Astrocyte of the hippocampus (primary cell): ENCODE measurements around the gene NCK2.
A peak's percentile ranks its signal among the peaks of the same experiment; 100 is the strongest.
"Not testable (repeated sequence)": the region's sequence is repeated elsewhere in the genome, so short reads cannot be mapped to it uniquely, and the experiment has no call there.

Source experiments
- DNase-seq: peaks from one replicate; pipeline ENCODE4 v3.0.0; 2011; ENCODE audit warnings: low read depth, low spot score

Gene NCK2

GRCh38 chr2:105754994-105755393, 10.3 kb downstream of the NCK2 start:
- no peak for DNase-seq

GRCh38 chr2:105755895-105756294, 11.2 kb downstream of the NCK2 start:
- no peak for DNase-seq

GRCh38 chr2:105756435-105756834, 11.7 kb downstream of the NCK2 start:
- DNase-seq = no peak

GRCh38 chr2:105756865-105757264, 12.2 kb downstream of the NCK2 start:
- not testable (repeated sequence) for DNase-seq

- DNase-seq = no peak
Observed at GRCh38 chr2:105757433-105757832, 12.7 kb downstream of the NCK2 start.

GRCh38 chr2:105760191-105760590, 15.5 kb downstream of the NCK2 start:
- DNase-seq = no peak

- no peak for DNase-seq
Observed at GRCh38 chr2:105760639-105761337, 16.1 kb downstream of the NCK2 start.

GRCh38 chr2:105761931-105762515, 17.3 kb downstream of the NCK2 start:
- peak; percentile 64 for DNase-seq

- DNase-seq = no peak
Observed at GRCh38 chr2:105763076-105763475, 18.4 kb downstream of the NCK2 start.

- DNase-seq = no peak
Observed at GRCh38 chr2:105764059-105764458, 19.3 kb downstream of the NCK2 start.

GRCh38 chr2:105765415-105766299, 20.9 kb downstream of the NCK2 start:
- DNase-seq = no peak

- no peak for DNase-seq
Observed at GRCh38 chr2:105766300-105766866, 21.7 kb downstream of the NCK2 start.

- DNase-seq = no peak
Observed at GRCh38 chr2:105768176-105768575, 23.5 kb downstream of the NCK2 start.

- DNase-seq = peak; percentile 49
Observed at GRCh38 chr2:105768961-105769452, 24.3 kb downstream of the NCK2 start.

GRCh38 chr2:105769504-105769903, 24.8 kb downstream of the NCK2 start:
- no peak for DNase-seq

GRCh38 chr2:105770149-105770548, 25.4 kb downstream of the NCK2 start:
- DNase-seq = no peak

GRCh38 chr2:105771291-105771690, 26.6 kb downstream of the NCK2 start:
- not testable (repeated sequence) for DNase-seq

GRCh38 chr2:105771836-105772235, 27.1 kb downstream of the NCK2 start:
- DNase-seq = no peak

GRCh38 chr2:105772362-105772761, 27.6 kb downstream of the NCK2 start:
- no peak for DNase-seq

GRCh38 chr2:105773568-105773967, 28.9 kb downstream of the NCK2 start:
- DNase-seq = peak; percentile 27

GRCh38 chr2:105774781-105775337, 30.1 kb downstream of the NCK2 start:
- no peak for DNase-seq
